Progenitor cell of endocrine pancreas (in vitro differentiated cells): ENCODE data around the gene ZNF775. TPM values are rescaled to one million over a fixed set of nuclear protein-coding genes. Genes with fewer than 3 reads are reported as not detected.

ENCODE experiments used
- DNase-seq: peaks from one replicate; pipeline ENCODE4 v3.0.0; 2021; ENCODE audit warnings: low spot score; ENCODE audit not compliant: unreplicated experiment
- H3K27ac Mint-ChIP-seq: 2 replicates; pipeline ENCODE4 v1.8.0; 2021; ENCODE audit warnings: mild to moderate bottlenecking, moderate library complexity, mixed read lengths
- H3K27me3 Mint-ChIP-seq: 2 replicates; pipeline ENCODE4 v1.8.0; 2021; ENCODE audit warnings: mixed read lengths
- H3K36me3 Mint-ChIP-seq: 2 replicates; pipeline ENCODE4 v1.8.0; 2022; ENCODE audit warnings: mixed read lengths; ENCODE audit not compliant: insufficient read depth
- H3K4me1 Mint-ChIP-seq: 2 replicates; pipeline ENCODE4 v1.8.0; 2021; ENCODE audit warnings: low read depth, mixed read lengths
- H3K4me3 Mint-ChIP-seq: 2 replicates; pipeline ENCODE4 v1.8.0; 2021; ENCODE audit warnings: low read depth, mild to moderate bottlenecking, moderate library complexity, mixed read lengths
- H3K9me3 Mint-ChIP-seq: 2 replicates; pipeline ENCODE4 v1.8.0; 2021; ENCODE audit warnings: low read depth, mixed read lengths
- total RNA-seq: library from RNA; stranded (reverse); gene quantifications from 2 replicates; pipeline ENCODE4 v1.2.1, GENCODE V29; 2021
- TF ChIP-seq, protein P1 (sequence below): fragments of 200-600 bp; sonication (generic); IDR thresholded peaks from one replicate; pipeline ENCODE4 v1.5.0; 2021; ENCODE audit warnings: antibody characterized with exemption, mild to moderate bottlenecking; ENCODE audit not compliant: unreplicated experiment

Gene ZNF775
- total RNA-seq, 1 donor from 2014 or later, result 10.8 TPM

DNA sequence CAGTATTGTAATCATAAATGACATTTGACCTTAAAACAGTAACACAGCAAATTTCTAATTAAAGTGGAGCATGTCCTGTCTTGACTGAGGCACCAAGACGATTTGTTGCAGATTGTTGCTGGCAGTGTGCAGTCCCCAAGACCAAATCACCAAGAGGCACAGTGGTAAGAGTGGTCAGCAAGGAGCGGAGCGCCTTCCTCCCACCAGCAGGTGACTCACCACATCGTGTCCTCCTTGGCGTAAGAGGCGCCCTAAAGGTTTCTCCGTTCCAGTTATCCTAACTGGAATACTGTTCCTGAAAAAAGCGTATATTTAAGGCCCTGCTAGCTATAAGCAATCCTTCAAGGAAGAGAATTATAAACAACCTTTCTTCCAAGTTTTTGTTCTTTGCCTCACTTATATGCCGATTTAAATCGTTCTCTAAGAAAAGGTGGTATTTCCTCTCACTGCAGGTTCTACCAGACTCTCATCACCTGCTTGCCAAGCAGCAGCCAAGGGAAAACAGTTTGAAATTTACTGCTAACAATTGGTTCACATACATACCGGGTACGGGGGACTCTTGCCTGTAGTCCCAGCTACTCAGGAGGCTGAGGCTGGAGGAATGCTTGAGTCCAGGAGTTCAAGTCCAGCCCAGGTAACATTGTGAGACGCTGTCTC lies 21.2 kb upstream of the ZNF775 start:
- H3K9me3 Mint-ChIP-seq, result no peaks in the 10 kb centered on the region
- TF ChIP-seq, protein P1, sequence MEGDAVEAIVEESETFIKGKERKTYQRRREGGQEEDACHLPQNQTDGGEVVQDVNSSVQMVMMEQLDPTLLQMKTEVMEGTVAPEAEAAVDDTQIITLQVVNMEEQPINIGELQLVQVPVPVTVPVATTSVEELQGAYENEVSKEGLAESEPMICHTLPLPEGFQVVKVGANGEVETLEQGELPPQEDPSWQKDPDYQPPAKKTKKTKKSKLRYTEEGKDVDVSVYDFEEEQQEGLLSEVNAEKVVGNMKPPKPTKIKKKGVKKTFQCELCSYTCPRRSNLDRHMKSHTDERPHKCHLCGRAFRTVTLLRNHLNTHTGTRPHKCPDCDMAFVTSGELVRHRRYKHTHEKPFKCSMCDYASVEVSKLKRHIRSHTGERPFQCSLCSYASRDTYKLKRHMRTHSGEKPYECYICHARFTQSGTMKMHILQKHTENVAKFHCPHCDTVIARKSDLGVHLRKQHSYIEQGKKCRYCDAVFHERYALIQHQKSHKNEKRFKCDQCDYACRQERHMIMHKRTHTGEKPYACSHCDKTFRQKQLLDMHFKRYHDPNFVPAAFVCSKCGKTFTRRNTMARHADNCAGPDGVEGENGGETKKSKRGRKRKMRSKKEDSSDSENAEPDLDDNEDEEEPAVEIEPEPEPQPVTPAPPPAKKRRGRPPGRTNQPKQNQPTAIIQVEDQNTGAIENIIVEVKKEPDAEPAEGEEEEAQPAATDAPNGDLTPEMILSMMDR, result no peak
- no peak for DNase-seq
- H3K27me3 Mint-ChIP-seq, result peaks cover 12% of the 10 kb centered on the region
- H3K36me3 Mint-ChIP-seq, result no peaks in the 10 kb centered on the region
- peaks cover 1% of the 10 kb centered on the region for H3K4me1 Mint-ChIP-seq
- no peak overlapping the region for H3K4me3 Mint-ChIP-seq
- no peak overlapping the region for H3K27ac Mint-ChIP-seq

DNA sequence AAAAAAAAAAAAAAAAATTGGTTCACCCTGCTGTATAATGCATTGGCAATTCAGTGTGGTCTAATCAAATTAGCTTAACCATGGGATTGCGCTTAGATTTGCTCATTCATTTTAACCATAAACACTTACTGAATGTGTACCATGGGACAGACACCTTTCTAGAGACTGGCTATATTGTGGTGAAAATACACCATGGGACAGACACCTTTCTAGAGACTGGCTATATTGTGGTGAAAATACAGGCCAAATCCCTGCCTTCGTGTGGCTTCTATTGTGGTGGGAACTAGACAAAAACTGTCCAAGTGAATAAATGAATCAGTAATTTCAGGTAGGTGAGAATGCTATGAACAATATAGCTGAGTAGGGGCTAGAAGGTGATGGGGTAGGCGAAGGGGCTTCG lies 20.7 kb upstream of the ZNF775 start:
- no peaks in the 10 kb centered on the region for H3K9me3 Mint-ChIP-seq

DNA sequence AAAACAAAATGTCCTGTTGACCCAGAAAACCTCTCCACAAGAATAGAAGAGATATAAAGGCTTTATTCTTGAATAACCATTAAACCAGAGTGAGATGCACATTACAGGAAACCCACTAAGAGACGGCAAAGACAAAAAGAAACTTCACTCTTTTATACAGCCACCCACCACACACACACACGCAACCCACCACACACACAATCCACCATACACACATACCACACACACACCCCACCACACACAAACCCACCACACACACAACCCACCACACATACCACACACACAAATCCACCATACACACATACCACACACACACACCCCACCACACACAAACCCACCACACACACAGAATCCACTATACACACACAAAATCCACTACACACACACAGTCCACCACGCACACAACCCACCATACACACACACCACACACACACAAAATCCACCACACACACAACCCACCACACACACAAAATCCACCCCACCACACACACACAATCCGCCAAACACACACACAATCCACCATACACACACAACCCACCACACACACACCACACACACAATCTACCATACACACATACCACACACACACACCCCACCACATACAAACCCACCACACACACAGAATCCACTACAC lies 20.0 kb upstream of the ZNF775 start:
- no peaks in the 10 kb centered on the region for H3K9me3 Mint-ChIP-seq
- TF ChIP-seq, protein P1, result no peak
- DNase-seq, result no peak
- no peak overlapping the region for H3K4me3 Mint-ChIP-seq
- H3K4me1 Mint-ChIP-seq, result peaks cover 4% of the 10 kb centered on the region
- H3K36me3 Mint-ChIP-seq, result no peaks in the 10 kb centered on the region
- peaks cover 14% of the 10 kb centered on the region for H3K27me3 Mint-ChIP-seq
- H3K27ac Mint-ChIP-seq, result no peak overlapping the region

More for the DNA sequence above, 20.7 kb upstream of the ZNF775 start:
- TF ChIP-seq, protein P1, result no peak
- Mint-ChIP-seq H3K27ac (no peak overlapping the region), H3K36me3 (no peaks in the 10 kb centered on the region), H3K4me3 (no peak overlapping the region), H3K4me1 (peaks cover 1% of the 10 kb centered on the region), H3K27me3 (peaks cover 14% of the 10 kb centered on the region)
- DNase-seq, result no peak

DNA sequence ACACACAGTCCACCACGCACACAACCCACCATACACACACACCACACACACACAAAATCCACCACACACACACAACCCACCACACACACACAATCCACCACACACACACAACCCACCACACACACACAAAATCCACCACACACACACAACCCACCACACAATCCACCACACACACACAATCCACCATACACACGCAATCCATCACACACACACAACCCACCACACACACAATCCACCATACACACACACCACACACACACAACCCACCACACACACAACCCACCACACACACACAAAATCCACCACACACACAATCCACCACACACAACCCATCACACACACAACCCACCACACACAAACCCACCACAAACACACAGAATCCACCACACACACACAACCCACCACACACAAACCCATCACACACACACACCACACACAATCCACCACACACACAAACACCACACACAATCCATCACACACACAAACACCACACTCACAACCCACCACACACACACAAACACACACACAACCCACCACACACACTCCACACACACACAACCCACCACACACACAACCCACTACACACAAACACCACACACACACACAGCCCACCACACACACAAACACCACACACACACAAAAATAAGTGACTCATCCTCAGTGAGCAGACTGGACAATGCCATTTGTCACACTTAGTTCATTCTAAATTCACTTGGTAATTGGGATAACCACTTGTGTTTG lies 19.3 kb upstream of the ZNF775 start:
- no peak overlapping the region for H3K4me3 Mint-ChIP-seq
- TF ChIP-seq, protein P1, result no peak
- H3K36me3 Mint-ChIP-seq, result no peaks in the 10 kb centered on the region
- peaks cover 4% of the 10 kb centered on the region for H3K4me1 Mint-ChIP-seq
- no peaks in the 10 kb centered on the region for H3K9me3 Mint-ChIP-seq
- H3K27ac Mint-ChIP-seq, result no peak overlapping the region
- DNase-seq, result no peak
- peaks cover 14% of the 10 kb centered on the region for H3K27me3 Mint-ChIP-seq

DNA sequence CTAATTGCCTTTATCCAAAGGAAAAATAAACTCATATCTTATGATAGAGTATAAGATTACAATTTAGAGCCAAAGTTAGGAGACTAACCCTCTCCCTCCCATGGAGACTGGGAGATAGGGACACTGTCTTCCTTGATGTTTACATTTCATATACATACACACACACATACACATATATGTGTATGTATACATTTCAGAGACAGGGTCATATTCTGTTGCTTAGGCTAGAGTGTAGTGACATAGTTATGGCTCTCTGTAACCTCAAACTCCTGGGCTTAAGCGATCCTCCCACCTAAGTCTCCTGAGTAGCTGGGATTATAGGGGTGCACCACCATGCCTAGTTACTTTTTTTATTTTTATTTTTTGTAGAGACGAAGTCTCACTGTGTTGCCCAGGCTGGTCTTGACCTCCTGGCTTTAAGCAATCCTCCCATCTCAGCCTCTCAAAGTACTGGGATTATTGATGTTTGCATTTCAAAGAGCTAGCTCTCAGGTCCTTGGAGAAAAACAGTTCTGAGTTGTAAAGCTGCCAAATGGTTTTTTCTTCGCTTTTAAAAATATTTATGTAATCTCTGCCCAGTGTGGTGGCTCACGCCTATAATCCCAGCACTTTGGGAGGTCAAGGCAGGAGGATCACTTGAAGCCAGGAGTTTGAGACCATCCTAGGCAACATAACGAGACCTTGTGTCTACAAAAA lies 18.6 kb upstream of the ZNF775 start:
- Mint-ChIP-seq H3K4me3 (no peak overlapping the region), H3K4me1 (peaks cover 4% of the 10 kb centered on the region), H3K27me3 (peaks cover 14% of the 10 kb centered on the region), H3K9me3 (no peaks in the 10 kb centered on the region), H3K36me3 (no peaks in the 10 kb centered on the region), H3K27ac (no peak overlapping the region)
- TF ChIP-seq, protein P1, result no peak
- no peak for DNase-seq
